HCT116 (cell line): ENCODE results near the gene SOBP. TPM values are rescaled to one million over a fixed set of nuclear protein-coding genes. Genes with fewer than 3 reads are reported as not detected.

Source experiments
- ATAC-seq: fragments of 200-7000 bp; cut with Tn5 transposase; 2 replicates; pipeline ENCODE4 v1.9.1; 2020; ENCODE audit warnings: mild to moderate bottlenecking, moderate library complexity
- BruUV-seq: library from RNA; stranded (reverse); fragments of 400-500 nt; replicated peaks from 2 replicates; lab custom pipeline; 2021; lab: Mats Ljungman, UMichigan
- CTCF ChIA-PET: fragments of 300-600 bp; sonication (Branson Sonifier 250); formaldehyde crosslinking; loops from one replicate; lab custom pipeline; 2021; ENCODE audit warnings: antibody characterized with exemption; lab: Charles Lee
- POLR2A ChIA-PET: fragments of 300-600, 350-600 bp; sonication (Branson Sonifier 250); formaldehyde crosslinking; loops from one replicate; lab custom pipeline; 2021; ENCODE audit warnings: antibody characterized with exemption; lab: Charles Lee
- RAD21 ChIA-PET, 2 experiments: fragments of 300-600 bp; sonication (Branson Sonifier 250); formaldehyde crosslinking; loops; one replicate each; lab custom pipeline; 2023; ENCODE audit warnings: low total read pairs in 2 of 2; ENCODE audit not compliant: uncharacterized antibody in 2 of 2, unreplicated experiment in 2 of 2, low non-redundant PET in 1 of 2; lab: Charles Lee
- DNase-seq: peaks from one replicate; pipeline ENCODE4 v3.0.0-alpha.2; 2010; ENCODE audit warnings: low read depth, low spot score
- H2AFZ ChIP-seq: fragments of 200-600 bp; shearing (Covaris generic), sonication (generic); 2 replicates; pipeline ENCODE4 v1.6.1; 2017; ENCODE audit warnings: low read depth, mixed run types, mixed read lengths, antibody characterized with exemption, low read length; ENCODE audit not compliant: poor library complexity, severe bottlenecking
- H3K27ac ChIP-seq: 2 replicates; pipeline ENCODE4 v1.5.1; 2012; ENCODE audit warnings: low read depth, low read length
- H3K27me3 ChIP-seq: fragments of 200-600 bp; sonication (generic); 2 replicates; pipeline ENCODE4 v1.6.1; 2016; ENCODE audit warnings: mixed run types, low read length, mixed read lengths; ENCODE audit not compliant: insufficient read depth
- H3K36me3 ChIP-seq, 2 experiments: fragments of 200-500 bp in 1 of 2; fragments of 200-600 bp in 1 of 2; sonication (Bioruptor generic) in 1 of 2; sonication (generic) in 1 of 2; 2 replicates each; pipeline versions ENCODE4 v1.5.1 to v1.6.1; 2014 to 2016; ENCODE audit warnings: low read length in 2 of 2, inconsistent platforms in 1 of 2, mixed read lengths in 1 of 2, mixed run types in 1 of 2; ENCODE audit not compliant: insufficient read depth in 2 of 2, control insufficient read depth in 1 of 2
- H3K4me1 ChIP-seq, 2 experiments: fragments of 200-600 bp in 1 of 2; sonication (generic) in 1 of 2; 2 replicates each; pipeline versions ENCODE4 v1.5.1 to v1.6.1; 2012 to 2017; ENCODE audit warnings: low read length in 2 of 2, inconsistent platforms in 1 of 2, mild to moderate bottlenecking in 1 of 2, mixed read lengths in 1 of 2, mixed run types in 1 of 2, moderate library complexity in 1 of 2; ENCODE audit not compliant: insufficient read depth in 2 of 2, control insufficient read depth in 1 of 2
- H3K4me2 ChIP-seq: fragments of 200-600 bp; sonication (generic); 2 replicates; pipeline ENCODE4 v1.6.1; 2017; ENCODE audit warnings: mixed run types, low read length, mixed read lengths
- H3K4me3 ChIP-seq, 2 experiments: fragments of 200-600 bp in 1 of 2; sonication (generic) in 1 of 2; replicated peaks in 1 of 2; 2 replicates each; pipeline ENCODE4 v1.5.1; 2011 to 2016; ENCODE audit warnings: low read length in 2 of 2, control low read depth in 1 of 2, low read depth in 1 of 2, mild to moderate bottlenecking in 1 of 2, mixed read lengths in 1 of 2, mixed run types in 1 of 2
- H3K79me2 ChIP-seq: fragments of 200-600 bp; sonication (generic); 2 replicates; pipeline ENCODE4 v1.6.1; 2017; ENCODE audit warnings: mild to moderate bottlenecking, mixed run types, low read length, moderate library complexity, mixed read lengths; ENCODE audit not compliant: insufficient read depth
- H3K9ac ChIP-seq: fragments of 200-600 bp; sonication (generic); 2 replicates; pipeline ENCODE4 v1.6.1; 2016; ENCODE audit warnings: low read length, mixed read lengths
- H3K9me2 ChIP-seq: fragments of 200-600 bp; sonication (generic), shearing (Covaris generic); 2 replicates; pipeline ENCODE4 v1.6.1; 2017; ENCODE audit warnings: mixed run types, mild to moderate bottlenecking, moderate library complexity; ENCODE audit not compliant: insufficient read depth
- H3K9me3 ChIP-seq, 2 experiments: fragments of 200-500 bp in 1 of 2; fragments of 200-600 bp in 1 of 2; sonication (Bioruptor generic) in 1 of 2; sonication (generic) in 1 of 2; 2 replicates each; pipeline ENCODE4 v1.6.1; 2014 to 2017; ENCODE audit warnings: low read length in 2 of 2, mixed read lengths in 2 of 2, inconsistent platforms in 1 of 2, low read depth in 1 of 2, mild to moderate bottlenecking in 1 of 2, mixed run types in 1 of 2, moderate library complexity in 1 of 2; ENCODE audit not compliant: control insufficient read depth in 1 of 2, insufficient read depth in 1 of 2
- H4K20me1 ChIP-seq: fragments of 200-600 bp; sonication (generic), shearing (Covaris generic); 2 replicates; pipeline ENCODE4 v1.6.1; 2017; ENCODE audit warnings: mixed run types, mild to moderate bottlenecking, moderate library complexity; ENCODE audit not compliant: insufficient read depth
- ELF1 ChIP-seq: IDR thresholded peaks from 2 replicates; pipeline ENCODE4 v1.6.1; 2012; ENCODE audit warnings: low read depth, borderline replicate concordance
- JUND ChIP-seq: IDR thresholded peaks from 2 replicates; pipeline ENCODE4 v1.6.1; 2012
- POLR2AphosphoS5 ChIP-seq: IDR thresholded peaks from 2 replicates; pipeline ENCODE4 v1.6.1; 2011; ENCODE audit warnings: mild to moderate bottlenecking, low read depth, low read length, moderate library complexity
- SIN3A ChIP-seq: IDR thresholded peaks from 2 replicates; pipeline ENCODE4 v1.6.1; 2012; ENCODE audit warnings: low read depth
- SP1 ChIP-seq: IDR thresholded peaks from 2 replicates; pipeline ENCODE4 v1.6.1; 2012; ENCODE audit warnings: low read depth
- ZFX ChIP-seq: fragments of 450-650 bp; IDR thresholded peaks from 2 replicates; pipeline ENCODE4 v1.6.1; 2017
- ZNF274 ChIP-seq: fragments of 200-500 bp; sonication (Bioruptor generic); IDR thresholded peaks from 2 replicates; pipeline ENCODE4 v1.6.1; 2014; ENCODE audit warnings: mild to moderate bottlenecking, low read depth, low read length, inconsistent platforms
- intact Hi-C: fragments of 100-400 bp; cut with micrococcal nuclease; formaldehyde crosslinking; loops from 2 replicates; pipeline ENCODE4 v1.10.0; 2022
- total RNA-seq: library from RNA; stranded (reverse); gene quantifications from one replicate; pipeline ENCODE4 v1.2.1, GENCODE V29; 2021; ENCODE audit not compliant: unreplicated experiment
- TF ChIP-seq, protein P1 (sequence below): IDR thresholded peaks from 2 replicates; pipeline ENCODE4 v1.6.1; 2011; ENCODE audit warnings: mild to moderate bottlenecking, low read length, moderate library complexity; ENCODE audit not compliant: insufficient replicate concordance; ENCODE audit errors: extremely low read depth
- TF ChIP-seq, protein P2 (sequence below): IDR thresholded peaks from 2 replicates; pipeline ENCODE4 v1.6.1; 2012; ENCODE audit warnings: low read depth
- TF ChIP-seq, protein P3 (sequence below): IDR thresholded peaks from 2 replicates; pipeline ENCODE4 v1.6.1; 2012

SOBP gene
- total RNA-seq, 1 experiment from 2014 or later, result 2.6 TPM

DNA sequence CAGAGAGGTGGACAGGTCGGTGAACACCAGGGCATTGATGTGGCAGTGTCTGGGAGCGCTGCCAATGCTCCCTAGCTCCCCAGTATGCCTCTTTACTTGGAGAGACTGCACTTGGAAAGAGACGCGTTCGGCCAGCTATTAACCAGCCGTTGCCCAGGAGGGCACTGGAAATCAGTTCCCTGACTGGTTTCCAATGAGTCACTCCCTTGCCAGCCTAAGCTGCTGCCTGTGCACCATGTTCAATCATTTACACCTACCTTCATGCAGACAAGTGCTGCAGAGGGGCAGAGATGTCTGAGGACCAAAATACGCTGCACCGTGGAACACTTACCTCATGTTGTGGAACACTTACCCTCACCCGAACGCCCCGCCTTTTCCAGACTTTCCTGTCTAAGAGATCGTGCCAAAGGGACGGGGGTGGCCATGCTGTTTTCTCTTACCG, 151.6 kb downstream of the SOBP start:
- no peaks in the 10 kb centered on the region for H3K79me2 ChIP-seq
- no peaks in the 10 kb centered on the region for H4K20me1 ChIP-seq
- no peaks in the 10 kb centered on the region for H3K4me1 ChIP-seq
- no peaks in the 10 kb centered on the region for H3K9me2 ChIP-seq
- no peak overlapping the region for H2AFZ ChIP-seq
- H3K9me3 ChIP-seq, result no peaks in the 10 kb centered on the region
- H3K9ac ChIP-seq, result no peak overlapping the region
- no peak for DNase-seq
- no TSS peak for BruUV-seq
- H3K36me3 ChIP-seq, result no peaks in the 10 kb centered on the region
- no peak overlapping the region for H3K4me2 ChIP-seq
- no peaks in the 10 kb centered on the region for H3K27me3 ChIP-seq
- intact Hi-C loops, result no loop called here
- RAD21 ChIA-PET, result no interaction called here
- POLR2A ChIA-PET, result no interaction called here
- no peak for ATAC-seq
- no peak for TF ChIP-seq ZNF274
- TF ChIP-seq, protein P1, sequence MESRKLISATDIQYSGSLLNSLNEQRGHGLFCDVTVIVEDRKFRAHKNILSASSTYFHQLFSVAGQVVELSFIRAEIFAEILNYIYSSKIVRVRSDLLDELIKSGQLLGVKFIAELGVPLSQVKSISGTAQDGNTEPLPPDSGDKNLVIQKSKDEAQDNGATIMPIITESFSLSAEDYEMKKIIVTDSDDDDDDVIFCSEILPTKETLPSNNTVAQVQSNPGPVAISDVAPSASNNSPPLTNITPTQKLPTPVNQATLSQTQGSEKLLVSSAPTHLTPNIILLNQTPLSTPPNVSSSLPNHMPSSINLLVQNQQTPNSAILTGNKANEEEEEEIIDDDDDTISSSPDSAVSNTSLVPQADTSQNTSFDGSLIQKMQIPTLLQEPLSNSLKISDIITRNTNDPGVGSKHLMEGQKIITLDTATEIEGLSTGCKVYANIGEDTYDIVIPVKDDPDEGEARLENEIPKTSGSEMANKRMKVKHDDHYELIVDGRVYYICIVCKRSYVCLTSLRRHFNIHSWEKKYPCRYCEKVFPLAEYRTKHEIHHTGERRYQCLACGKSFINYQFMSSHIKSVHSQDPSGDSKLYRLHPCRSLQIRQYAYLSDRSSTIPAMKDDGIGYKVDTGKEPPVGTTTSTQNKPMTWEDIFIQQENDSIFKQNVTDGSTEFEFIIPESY, result no peak
- TF ChIP-seq ELF1, result no peak
- TF ChIP-seq ZFX, result no peak
- TF ChIP-seq SP1, result no peak
- no peak for TF ChIP-seq JUND
- TF ChIP-seq SIN3A, result no peak
- H3K27ac ChIP-seq, result no peak overlapping the region
- CTCF ChIA-PET, result interaction anchor here (1.1 kb wide), 1 partner anchor 24 kb away, joined by 4 read pairs; no protein-coding TSS in a partner anchor
- no peak overlapping the region for H3K4me3 ChIP-seq

DNA sequence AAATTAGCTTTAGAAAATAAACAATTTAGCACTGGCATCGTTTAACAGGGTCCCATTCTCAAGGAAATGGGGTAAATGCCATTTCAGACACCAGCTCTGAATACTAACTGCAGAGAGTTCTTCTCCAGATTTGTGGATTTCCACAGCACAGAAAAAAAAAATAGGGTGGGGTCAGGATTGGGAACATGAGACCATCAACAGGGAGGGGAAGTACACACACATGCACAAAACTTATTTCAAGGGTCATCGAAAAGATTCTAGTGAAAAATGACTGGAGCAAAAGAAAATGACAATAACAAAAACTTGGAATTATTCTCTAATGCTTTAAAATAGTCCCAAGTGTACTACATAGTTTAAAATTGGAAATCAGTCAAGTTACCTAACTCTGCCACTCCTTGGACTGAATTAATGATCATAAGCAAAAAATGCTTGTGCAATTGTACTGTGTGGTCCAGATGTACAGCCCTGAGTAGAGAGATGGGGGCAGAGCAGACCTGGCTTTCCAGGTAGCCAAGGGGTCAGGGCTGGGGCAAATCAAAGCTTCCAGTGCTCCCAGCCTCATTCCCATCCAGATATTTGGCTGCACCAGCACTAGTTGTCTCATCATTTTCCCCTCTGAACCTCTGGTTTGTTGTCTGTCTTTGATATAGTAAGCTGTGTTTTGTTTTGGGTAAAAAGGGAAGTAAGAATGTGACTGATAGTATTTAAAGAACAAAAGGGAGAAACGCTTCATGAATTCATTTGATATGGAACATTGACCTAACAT, 152.4 kb downstream of the SOBP start:
- H3K9ac ChIP-seq, result no peak overlapping the region
- H3K9me3 ChIP-seq, result no peaks in the 10 kb centered on the region
- BruUV-seq, result no TSS peak
- ATAC-seq (no peak), DNase-seq (no peak)
- no peaks in the 10 kb centered on the region for H3K9me2 ChIP-seq
- RAD21 ChIA-PET, result no interaction called here
- H3K4me3 ChIP-seq, result no peak overlapping the region
- intact Hi-C loops, result no loop called here
- no peak overlapping the region for H3K4me2 ChIP-seq
- CTCF ChIA-PET, result interaction anchor here (0.7 kb wide), 1 partner anchor 13 kb away, joined by 3 read pairs; no protein-coding TSS in a partner anchor
- H3K36me3 ChIP-seq, result no peaks in the 10 kb centered on the region
- H2AFZ ChIP-seq, result no peak overlapping the region
- H3K27ac ChIP-seq, result no peak overlapping the region
- TF ChIP-seq POLR2AphosphoS5 (no peak), ZFX (no peak)
- TF ChIP-seq, protein P2, sequence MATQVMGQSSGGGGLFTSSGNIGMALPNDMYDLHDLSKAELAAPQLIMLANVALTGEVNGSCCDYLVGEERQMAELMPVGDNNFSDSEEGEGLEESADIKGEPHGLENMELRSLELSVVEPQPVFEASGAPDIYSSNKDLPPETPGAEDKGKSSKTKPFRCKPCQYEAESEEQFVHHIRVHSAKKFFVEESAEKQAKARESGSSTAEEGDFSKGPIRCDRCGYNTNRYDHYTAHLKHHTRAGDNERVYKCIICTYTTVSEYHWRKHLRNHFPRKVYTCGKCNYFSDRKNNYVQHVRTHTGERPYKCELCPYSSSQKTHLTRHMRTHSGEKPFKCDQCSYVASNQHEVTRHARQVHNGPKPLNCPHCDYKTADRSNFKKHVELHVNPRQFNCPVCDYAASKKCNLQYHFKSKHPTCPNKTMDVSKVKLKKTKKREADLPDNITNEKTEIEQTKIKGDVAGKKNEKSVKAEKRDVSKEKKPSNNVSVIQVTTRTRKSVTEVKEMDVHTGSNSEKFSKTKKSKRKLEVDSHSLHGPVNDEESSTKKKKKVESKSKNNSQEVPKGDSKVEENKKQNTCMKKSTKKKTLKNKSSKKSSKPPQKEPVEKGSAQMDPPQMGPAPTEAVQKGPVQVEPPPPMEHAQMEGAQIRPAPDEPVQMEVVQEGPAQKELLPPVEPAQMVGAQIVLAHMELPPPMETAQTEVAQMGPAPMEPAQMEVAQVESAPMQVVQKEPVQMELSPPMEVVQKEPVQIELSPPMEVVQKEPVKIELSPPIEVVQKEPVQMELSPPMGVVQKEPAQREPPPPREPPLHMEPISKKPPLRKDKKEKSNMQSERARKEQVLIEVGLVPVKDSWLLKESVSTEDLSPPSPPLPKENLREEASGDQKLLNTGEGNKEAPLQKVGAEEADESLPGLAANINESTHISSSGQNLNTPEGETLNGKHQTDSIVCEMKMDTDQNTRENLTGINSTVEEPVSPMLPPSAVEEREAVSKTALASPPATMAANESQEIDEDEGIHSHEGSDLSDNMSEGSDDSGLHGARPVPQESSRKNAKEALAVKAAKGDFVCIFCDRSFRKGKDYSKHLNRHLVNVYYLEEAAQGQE, result no peak
- TF ChIP-seq, protein P3, sequence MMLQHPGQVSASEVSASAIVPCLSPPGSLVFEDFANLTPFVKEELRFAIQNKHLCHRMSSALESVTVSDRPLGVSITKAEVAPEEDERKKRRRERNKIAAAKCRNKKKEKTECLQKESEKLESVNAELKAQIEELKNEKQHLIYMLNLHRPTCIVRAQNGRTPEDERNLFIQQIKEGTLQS, result no peak
- TF ChIP-seq, all 23 proteins: peak for 0
- Histone ChIP-seq H3K79me2 (no peaks in the 10 kb centered on the region), H4K20me1 (no peaks in the 10 kb centered on the region), H3K4me1 (no peaks in the 10 kb centered on the region), H3K27me3 (no peaks in the 10 kb centered on the region)
- POLR2A ChIA-PET, result no interaction called here
